NCI-H2227 (cell line): ENCODE results near the gene TRMT61B.
A peak's percentile ranks its signal among the peaks of the same experiment; 100 is the strongest.

Experiments
- DNase-seq: peaks from one replicate; lab custom pipeline; 2025; ENCODE audit not compliant: unreplicated experiment; lab: John Stamatoyannopoulos, UW

TRMT61B gene

GRCh38 chr2:28870146-28870891, at the start of gene TRMT61B:
Gene TRMT61B (minus strand): TSS chr2:28870309. CDS start chr2:28870277, 32 bp downstream.
- DNase-seq, result peak; percentile 98

- no peak for DNase-seq
These were observed 45.8 kb upstream of the TRMT61B start for GRCh38 chr2:28915939-28916338.

GRCh38 chr2:28909655-28910353, 39.7 kb upstream of the TRMT61B start:
- DNase-seq, result no peak

- DNase-seq, result no peak
These were observed 38.1 kb upstream of the TRMT61B start for GRCh38 chr2:28908172-28908571.

GRCh38 chr2:28906821-28907220, 36.7 kb upstream of the TRMT61B start:
- no peak for DNase-seq

GRCh38 chr2:28906376-28906775, 36.3 kb upstream of the TRMT61B start:
- DNase-seq, result no peak

DNA sequence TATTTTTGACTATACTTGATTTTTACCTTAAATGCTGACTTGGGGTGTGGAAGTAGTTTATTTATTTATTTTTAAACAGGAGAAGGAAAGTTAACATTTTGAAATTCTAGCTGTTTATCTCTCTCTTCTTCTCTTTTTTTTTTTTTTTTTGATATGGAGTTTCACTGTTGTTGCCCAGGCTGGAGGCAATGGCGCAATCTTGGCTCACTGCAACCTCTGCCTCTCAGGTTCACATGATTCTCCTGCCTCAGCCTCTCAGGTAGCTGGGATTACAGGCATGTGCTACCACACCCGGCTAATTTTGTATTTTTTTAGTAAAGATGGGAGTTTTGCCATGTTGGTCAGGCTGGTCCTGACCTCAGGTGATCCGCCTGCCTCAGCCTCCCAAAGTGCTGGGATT, 35.4 kb upstream of the TRMT61B start:
- DNase-seq, result no peak

- no peak for DNase-seq
These were observed 34.8 kb upstream of the TRMT61B start for GRCh38 chr2:28904802-28905457.

DNA sequence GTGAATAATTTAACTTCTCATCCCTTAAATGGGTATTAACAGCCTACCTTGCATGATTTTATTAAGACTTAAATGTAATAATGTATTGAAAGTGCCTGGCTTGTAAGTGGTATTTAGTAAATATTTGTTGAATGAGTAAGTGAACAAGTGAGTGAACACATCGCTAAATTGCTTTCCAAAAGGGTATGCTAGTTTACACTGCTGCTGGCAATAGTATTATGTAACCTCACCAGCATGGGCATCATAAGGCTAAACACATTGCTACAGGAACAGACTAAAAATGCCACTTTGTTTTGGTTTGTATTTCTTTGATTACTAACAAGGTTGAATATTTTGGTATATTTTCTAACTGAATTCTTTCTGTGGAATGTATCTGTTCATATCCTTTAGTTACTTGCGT, 34.2 kb upstream of the TRMT61B start:
- DNase-seq, result no peak

DNA sequence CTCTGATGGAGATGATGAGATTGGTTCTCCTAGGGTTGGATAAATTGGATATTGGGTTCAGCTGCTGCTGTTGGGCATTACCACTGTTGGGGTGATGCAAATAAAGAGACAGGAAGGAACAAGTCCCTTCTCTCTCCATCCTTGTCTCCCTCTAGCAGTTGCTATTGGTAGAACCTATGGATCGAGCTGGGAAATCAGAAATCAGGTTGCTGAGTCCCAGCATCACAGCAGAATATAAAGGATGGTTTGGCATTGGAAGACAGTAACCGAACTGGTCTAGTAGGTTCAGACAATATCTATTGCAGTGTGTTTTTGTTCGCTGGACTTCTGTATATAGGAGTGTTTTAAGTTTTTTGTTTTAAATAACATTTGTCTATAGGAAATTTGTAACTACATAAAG, 32.5 kb upstream of the TRMT61B start:
- DNase-seq, result no peak

GRCh38 chr2:28901841-28902240, 31.7 kb upstream of the TRMT61B start:
- DNase-seq, result no peak

GRCh38 chr2:28901202-28901601, 31.1 kb upstream of the TRMT61B start:
- no peak for DNase-seq

DNA sequence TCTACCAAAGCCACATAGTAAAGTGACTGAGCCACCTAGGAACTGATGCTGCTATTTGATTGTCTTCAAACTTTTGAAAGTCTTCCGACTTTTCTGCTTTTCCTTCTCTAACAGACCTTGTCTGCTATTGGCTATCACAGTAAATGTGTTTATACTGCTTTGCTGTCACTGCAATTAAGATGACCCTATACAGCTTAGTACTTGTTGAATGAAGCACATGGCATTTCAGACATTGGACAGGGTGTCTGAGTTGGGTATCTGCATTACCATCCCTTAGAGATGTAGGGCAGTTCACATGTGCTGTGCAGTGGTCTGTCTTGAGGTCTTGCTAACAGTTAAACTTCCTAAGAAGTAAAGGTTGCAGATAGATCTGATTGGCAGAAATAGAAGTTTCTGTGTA, 27.9 kb upstream of the TRMT61B start:
- no peak for DNase-seq

- no peak for DNase-seq
These were observed 26.8 kb upstream of the TRMT61B start for GRCh38 chr2:28896906-28897305.

- no peak for DNase-seq
These were observed 25.2 kb upstream of the TRMT61B start for GRCh38 chr2:28895189-28895893.

DNA sequence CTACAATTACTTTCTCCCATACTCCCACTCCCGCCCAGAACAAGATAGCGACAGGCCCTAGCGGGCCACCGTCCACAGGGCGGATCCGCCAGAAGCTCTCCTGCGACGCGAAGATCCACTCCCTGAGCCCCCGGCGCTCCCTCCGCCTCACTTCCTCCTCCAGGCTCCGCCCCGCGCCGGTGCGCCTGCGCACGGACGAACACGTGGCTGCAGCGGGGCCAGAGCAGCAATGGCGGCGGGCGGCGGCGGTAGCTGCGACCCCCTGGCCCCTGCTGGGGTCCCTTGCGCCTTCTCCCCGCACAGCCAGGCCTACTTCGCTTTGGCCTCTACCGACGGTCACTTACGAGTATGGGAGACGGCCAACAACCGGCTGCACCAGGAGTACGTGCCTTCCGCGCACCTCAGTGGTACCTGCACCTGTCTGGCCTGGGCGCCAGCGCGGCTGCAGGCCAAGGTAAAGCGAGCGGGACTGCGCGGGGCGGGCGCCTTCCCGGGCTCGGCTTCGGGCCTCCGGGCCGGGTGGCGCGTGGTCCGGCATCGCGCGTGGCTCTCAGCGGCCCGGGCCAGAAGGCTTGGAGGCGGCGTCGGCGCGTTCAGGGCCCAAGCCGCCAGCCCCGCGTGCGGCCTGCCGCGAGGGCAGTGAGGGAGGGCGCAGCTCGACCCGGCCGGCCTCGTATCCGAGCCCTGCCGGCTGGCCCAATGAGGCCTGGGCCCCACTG, 24.5 kb upstream of the TRMT61B start, which contains the start of gene WDR43:
Gene WDR43 (plus strand): TSS at position 198 of the 719 bp plus-strand sequence. CDS start 32 bp downstream, at position 230.
- DNase-seq, result peak; percentile 99

DNA sequence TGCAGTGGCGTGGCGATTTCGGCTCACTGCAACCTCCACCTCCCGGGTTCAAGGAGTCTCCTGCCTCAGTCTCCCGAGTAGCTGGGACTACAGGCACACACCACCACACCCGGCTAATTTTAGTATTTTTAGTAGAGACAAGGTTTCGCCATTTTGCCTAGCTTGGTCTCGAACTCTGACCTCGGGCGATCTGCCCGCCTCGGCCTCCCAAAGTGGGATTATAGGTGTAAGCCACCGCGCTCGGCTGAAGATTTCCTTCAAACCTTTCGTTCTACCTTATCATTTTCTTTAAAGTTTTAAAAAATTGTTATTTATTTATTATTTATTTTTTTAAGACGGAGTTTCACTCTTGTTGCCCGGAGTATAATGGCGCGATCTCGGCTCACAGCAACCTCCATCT, 23.4 kb upstream of the TRMT61B start:
- DNase-seq, result no peak

DNA sequence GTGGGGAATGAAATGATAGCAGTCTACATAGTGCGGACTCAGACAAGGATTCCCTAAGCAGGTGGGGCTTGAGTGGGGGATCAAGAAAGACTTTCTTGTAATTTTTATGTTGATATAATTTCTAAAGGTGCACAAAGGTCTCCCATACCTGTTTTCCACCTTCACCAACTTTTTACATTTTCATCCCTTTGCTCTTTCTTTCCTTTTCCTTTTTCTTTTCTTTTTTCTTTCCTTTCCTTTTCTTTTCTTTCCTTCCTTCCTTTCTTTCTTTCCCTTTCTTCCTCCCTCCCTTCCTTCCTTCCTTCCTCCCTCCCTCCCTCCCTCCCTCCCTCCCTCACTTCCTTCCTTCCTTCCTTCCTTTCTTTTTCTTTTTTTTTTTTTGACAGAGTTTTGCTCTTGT, 10.1 kb upstream of the TRMT61B start:
- DNase-seq, result no peak

DNA sequence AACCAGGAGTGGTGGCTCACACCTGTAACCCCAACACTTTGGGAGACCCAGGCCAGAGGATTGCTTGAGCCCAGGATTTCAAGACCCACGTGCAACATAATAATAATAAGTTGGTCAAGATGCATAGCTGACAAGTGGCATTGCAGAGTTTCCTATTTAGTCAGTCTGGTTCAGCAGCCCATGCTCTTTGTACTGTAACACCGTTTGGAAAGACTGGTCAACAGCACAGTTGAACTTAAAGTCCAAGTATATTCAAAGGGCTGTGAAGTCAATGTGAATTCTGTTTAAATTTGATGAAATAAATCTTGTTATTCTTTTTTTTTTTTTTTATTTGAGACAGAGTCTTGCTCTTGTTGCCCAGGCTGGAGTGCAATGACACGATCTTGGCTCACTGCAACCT, 1.5 kb upstream of the TRMT61B start:
- DNase-seq, result no peak

- DNase-seq, result peak; percentile 61
These were observed 489 bp downstream of the TRMT61B start for GRCh38 chr2:28869494-28870145.
